ENCODE measurements around the gene ZNF541.

- TF ChIP-seq CTCF (IDR thresholded peaks at IDR 0.05) = no peak
- TF ChIP-seq POLR2A (IDR thresholded peaks at IDR 0.05; ENCODE audit: low read depth) = no peak
- no peak for TF ChIP-seq POLR2AphosphoS5 (IDR thresholded peaks at IDR 0.05)
Measured at GRCh38 chr19:47550129-47550528, 22.8 kb downstream of the ZNF541 start.
